ENCODE data around the gene PRKRA. TPM values are rescaled to one million over a fixed set of nuclear protein-coding genes. Genes with fewer than 3 reads are reported as not detected.

The PRKRA gene
- total RNA-seq, 1 donor from 2014 or later, result 135 TPM

GRCh38 chr2:178420463-178420999, 30.4 kb downstream of the PRKRA start:
- DNase-seq (ENCODE audit: low spot score), result no peak
- H3K36me3 Mint-ChIP-seq, result peaks cover 5% of the 10 kb centered on the region
- H4K20me1 ChIP-seq (ENCODE audit: low read depth), result no peaks in the 10 kb centered on the region
- TF ChIP-seq EZH2 (IDR thresholded peaks at IDR 0.05) (no peak), EZH2phosphoT487 (IDR thresholded peaks at IDR 0.05) (no peak)
- TF ChIP-seq, protein P1, sequence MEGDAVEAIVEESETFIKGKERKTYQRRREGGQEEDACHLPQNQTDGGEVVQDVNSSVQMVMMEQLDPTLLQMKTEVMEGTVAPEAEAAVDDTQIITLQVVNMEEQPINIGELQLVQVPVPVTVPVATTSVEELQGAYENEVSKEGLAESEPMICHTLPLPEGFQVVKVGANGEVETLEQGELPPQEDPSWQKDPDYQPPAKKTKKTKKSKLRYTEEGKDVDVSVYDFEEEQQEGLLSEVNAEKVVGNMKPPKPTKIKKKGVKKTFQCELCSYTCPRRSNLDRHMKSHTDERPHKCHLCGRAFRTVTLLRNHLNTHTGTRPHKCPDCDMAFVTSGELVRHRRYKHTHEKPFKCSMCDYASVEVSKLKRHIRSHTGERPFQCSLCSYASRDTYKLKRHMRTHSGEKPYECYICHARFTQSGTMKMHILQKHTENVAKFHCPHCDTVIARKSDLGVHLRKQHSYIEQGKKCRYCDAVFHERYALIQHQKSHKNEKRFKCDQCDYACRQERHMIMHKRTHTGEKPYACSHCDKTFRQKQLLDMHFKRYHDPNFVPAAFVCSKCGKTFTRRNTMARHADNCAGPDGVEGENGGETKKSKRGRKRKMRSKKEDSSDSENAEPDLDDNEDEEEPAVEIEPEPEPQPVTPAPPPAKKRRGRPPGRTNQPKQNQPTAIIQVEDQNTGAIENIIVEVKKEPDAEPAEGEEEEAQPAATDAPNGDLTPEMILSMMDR (IDR thresholded peaks at IDR 0.05), result no peak
- no peak overlapping the region for H3K27ac ChIP-seq
- H3K4me2 ChIP-seq, result no peak overlapping the region
- H3K4me1 ChIP-seq, result no peaks in the 10 kb centered on the region
- H3K27me3 ChIP-seq, result no peaks in the 10 kb centered on the region
- H3K4me3 ChIP-seq, result no peak overlapping the region
- H3K9me3 ChIP-seq (ENCODE audit: low read depth), result peaks cover 7% of the 10 kb centered on the region
- no peak overlapping the region for H2AFZ ChIP-seq (replicated peaks)
- no peak overlapping the region for H3K27ac Mint-ChIP-seq
- peaks cover 3% of the 10 kb centered on the region for H3K4me1 Mint-ChIP-seq
- H3K27me3 Mint-ChIP-seq (ENCODE audit: insufficient read depth, low read depth), result no peaks in the 10 kb centered on the region
- peaks cover 9% of the 10 kb centered on the region for H3K36me3 ChIP-seq
- H3K79me2 ChIP-seq (ENCODE audit: low read depth), result peaks cover 23% of the 10 kb centered on the region
- no peak overlapping the region for H3K4me3 Mint-ChIP-seq
- no peaks in the 10 kb centered on the region for H3F3A ChIP-seq (ENCODE audit: low read depth)
- no peaks in the 10 kb centered on the region for H3K9me3 Mint-ChIP-seq
- no peak overlapping the region for H3K9ac ChIP-seq

DNA sequence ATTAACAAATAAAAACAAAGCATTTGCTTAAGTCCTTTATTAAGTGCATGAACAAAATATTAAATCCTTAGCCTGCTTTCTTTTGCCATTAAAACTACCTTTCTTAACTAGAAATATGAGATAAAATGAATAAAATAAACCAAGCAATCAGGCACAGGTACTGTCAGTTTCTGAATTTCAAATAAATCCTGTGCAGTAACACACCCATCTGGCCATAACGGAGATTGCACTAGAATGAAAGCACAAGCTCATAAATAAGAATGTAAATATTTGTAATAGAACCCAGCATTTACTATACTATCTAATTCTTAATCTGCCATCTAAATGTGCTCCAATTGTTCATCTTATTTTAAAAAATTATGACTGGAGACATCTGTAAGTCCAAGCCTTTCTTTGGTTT, 31.9 kb downstream of the PRKRA start:
- Mint-ChIP-seq H3K4me1 (peaks cover 14% of the 10 kb centered on the region), H3K27ac (no peak overlapping the region)

GRCh38 chr2:178418426-178418825, 32.5 kb downstream of the PRKRA start:
- Mint-ChIP-seq H3K4me3 (no peak overlapping the region), H3K9me3 (no peaks in the 10 kb centered on the region), H3K27me3 (ENCODE audit: insufficient read depth, low read depth) (peaks cover 2% of the 10 kb centered on the region), H3K36me3 (peaks cover 3% of the 10 kb centered on the region), H3K4me1 (peaks cover 17% of the 10 kb centered on the region), H3K27ac (no peak overlapping the region)
- Histone ChIP-seq H2AFZ (replicated peaks) (no peak overlapping the region), H3K36me3 (peaks cover 3% of the 10 kb centered on the region), H3K27ac (no peak overlapping the region), H3K4me2 (no peak overlapping the region), H3K4me3 (no peak overlapping the region), H3K79me2 (ENCODE audit: low read depth) (peaks cover 9% of the 10 kb centered on the region), H4K20me1 (ENCODE audit: low read depth) (no peaks in the 10 kb centered on the region), H3K4me1 (peaks cover 4% of the 10 kb centered on the region), H3K9ac (no peak overlapping the region), H3K27me3 (no peaks in the 10 kb centered on the region), H3K9me3 (ENCODE audit: low read depth) (no peaks in the 10 kb centered on the region), H3F3A (ENCODE audit: low read depth) (peaks cover 6% of the 10 kb centered on the region)
- TF ChIP-seq EZH2 (IDR thresholded peaks at IDR 0.05) (no peak), EZH2phosphoT487 (IDR thresholded peaks at IDR 0.05) (no peak)
- TF ChIP-seq, protein P1 (IDR thresholded peaks at IDR 0.05), result no peak
- DNase-seq (ENCODE audit: low spot score), result no peak

More for the DNA sequence above, 31.9 kb downstream of the PRKRA start:
- H3K27me3 Mint-ChIP-seq (ENCODE audit: insufficient read depth, low read depth), result no peaks in the 10 kb centered on the region
- H3K9me3 ChIP-seq (ENCODE audit: low read depth), result no peaks in the 10 kb centered on the region
- H3K4me2 ChIP-seq, result no peak overlapping the region
- H3K27ac ChIP-seq, result no peak overlapping the region
- peaks cover 16% of the 10 kb centered on the region for H3K79me2 ChIP-seq (ENCODE audit: low read depth)
- peaks cover 3% of the 10 kb centered on the region for H3K36me3 Mint-ChIP-seq
- no peak overlapping the region for H3K4me3 Mint-ChIP-seq
- no peaks in the 10 kb centered on the region for H3K27me3 ChIP-seq
- TF ChIP-seq EZH2 (IDR thresholded peaks at IDR 0.05) (no peak), EZH2phosphoT487 (IDR thresholded peaks at IDR 0.05) (no peak)
- TF ChIP-seq, protein P1 (IDR thresholded peaks at IDR 0.05), result peak; percentile 17
- H2AFZ ChIP-seq (replicated peaks), result no peak overlapping the region
- peaks cover 3% of the 10 kb centered on the region for H3K36me3 ChIP-seq
- peaks cover 1% of the 10 kb centered on the region for H3F3A ChIP-seq (ENCODE audit: low read depth)
- no peaks in the 10 kb centered on the region for H4K20me1 ChIP-seq (ENCODE audit: low read depth)
- DNase-seq (ENCODE audit: low spot score), result no peak
- no peak overlapping the region for H3K4me3 ChIP-seq
- no peaks in the 10 kb centered on the region for H3K9me3 Mint-ChIP-seq
- H3K9ac ChIP-seq, result no peak overlapping the region
- peaks cover 4% of the 10 kb centered on the region for H3K4me1 ChIP-seq
